ENCODE results near the gene KATNA1.

The KATNA1 gene

GRCh38 chr6:149565527-149566409 is 82.7 kb downstream of the KATNA1 start, which contains the start of gene GINM1:
Gene GINM1 (plus strand): TSS chr6:149566375. CDS start chr6:149566415, 40 bp downstream.
- DNase-seq, result peak; percentile 86
- H3K79me2 ChIP-seq (ENCODE audit: low read length), result peaks cover 22% of the 10 kb centered on the region
- peaks cover 6% of the 10 kb centered on the region; the same call in 1 of the 2 replicates for H3K4me1 ChIP-seq (ENCODE audit: low read length)
- no peaks in the 10 kb centered on the region; the same call in 1 of the 2 replicates for H3F3A ChIP-seq (ENCODE audit: insufficient read depth, low read length)
- H3K9ac ChIP-seq (ENCODE audit: low read length), result peak within 1 kb of the TSS; percentile 69
- peak within 1 kb of the TSS; percentile 81 for H2AFZ ChIP-seq (ENCODE audit: low read length)
- TF ChIP-seq EZH2phosphoT487 (IDR thresholded peaks at IDR 0.05; ENCODE audit: low read length), result no peak
- TF ChIP-seq, protein P1, sequence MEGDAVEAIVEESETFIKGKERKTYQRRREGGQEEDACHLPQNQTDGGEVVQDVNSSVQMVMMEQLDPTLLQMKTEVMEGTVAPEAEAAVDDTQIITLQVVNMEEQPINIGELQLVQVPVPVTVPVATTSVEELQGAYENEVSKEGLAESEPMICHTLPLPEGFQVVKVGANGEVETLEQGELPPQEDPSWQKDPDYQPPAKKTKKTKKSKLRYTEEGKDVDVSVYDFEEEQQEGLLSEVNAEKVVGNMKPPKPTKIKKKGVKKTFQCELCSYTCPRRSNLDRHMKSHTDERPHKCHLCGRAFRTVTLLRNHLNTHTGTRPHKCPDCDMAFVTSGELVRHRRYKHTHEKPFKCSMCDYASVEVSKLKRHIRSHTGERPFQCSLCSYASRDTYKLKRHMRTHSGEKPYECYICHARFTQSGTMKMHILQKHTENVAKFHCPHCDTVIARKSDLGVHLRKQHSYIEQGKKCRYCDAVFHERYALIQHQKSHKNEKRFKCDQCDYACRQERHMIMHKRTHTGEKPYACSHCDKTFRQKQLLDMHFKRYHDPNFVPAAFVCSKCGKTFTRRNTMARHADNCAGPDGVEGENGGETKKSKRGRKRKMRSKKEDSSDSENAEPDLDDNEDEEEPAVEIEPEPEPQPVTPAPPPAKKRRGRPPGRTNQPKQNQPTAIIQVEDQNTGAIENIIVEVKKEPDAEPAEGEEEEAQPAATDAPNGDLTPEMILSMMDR (IDR thresholded peaks at IDR 0.05; ENCODE audit: low read length), result peak; percentile 57
- peaks cover 18% of the 10 kb centered on the region for H3K27me3 ChIP-seq (replicated peaks; ENCODE audit: insufficient read depth, low read length)
- no peaks in the 10 kb centered on the region for H3K9me2 ChIP-seq (replicated peaks; ENCODE audit: insufficient read depth, low read length)
- peak within 1 kb of the TSS; percentile 75 for H3K4me3 ChIP-seq (ENCODE audit: low read length)
- no peaks in the 10 kb centered on the region for H3K9me3 ChIP-seq (replicated peaks; ENCODE audit: insufficient read depth, low read length)
- no peaks in the 10 kb centered on the region for H4K20me1 ChIP-seq (ENCODE audit: insufficient read depth, low read length)
- H3K27ac ChIP-seq (ENCODE audit: low read length), result peak within 1 kb of the TSS; percentile 55; the same call in 1 of the 2 replicates
- H3K4me2 ChIP-seq (ENCODE audit: low read depth, low read length), result peak within 1 kb of the TSS; percentile 74
- no peaks in the 10 kb centered on the region for H3K36me3 ChIP-seq (replicated peaks; ENCODE audit: insufficient read depth, low read length)

DNA sequence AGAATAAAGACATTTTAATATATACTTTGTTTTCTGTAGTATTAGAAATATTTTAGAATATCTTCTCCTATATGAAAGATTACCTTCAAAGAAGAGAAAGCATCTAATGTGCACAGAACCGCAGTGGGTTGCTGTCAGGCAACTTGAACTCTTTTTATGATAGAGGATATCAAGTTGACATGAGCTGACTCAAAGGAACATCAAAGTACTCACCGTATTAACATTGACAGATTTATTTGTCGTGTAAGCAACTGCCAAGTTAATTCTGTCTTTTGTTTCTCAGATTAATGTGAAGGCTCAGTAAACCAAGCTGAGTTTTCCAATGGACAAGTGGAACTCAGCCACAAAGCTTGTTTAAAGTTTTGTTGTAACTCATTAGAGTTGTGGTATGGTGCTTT is 84.6 kb downstream of the KATNA1 start:
- no peaks in the 10 kb centered on the region for H3K9me3 ChIP-seq (replicated peaks; ENCODE audit: insufficient read depth, low read length)
- no peak for DNase-seq
- no peak overlapping the region for H2AFZ ChIP-seq (ENCODE audit: low read length)
- H3K36me3 ChIP-seq (replicated peaks; ENCODE audit: insufficient read depth, low read length), result no peaks in the 10 kb centered on the region
- H3K9me2 ChIP-seq (replicated peaks; ENCODE audit: insufficient read depth, low read length), result no peaks in the 10 kb centered on the region
- no peak overlapping the region for H3K4me2 ChIP-seq (ENCODE audit: low read depth, low read length)
- H3K27me3 ChIP-seq (replicated peaks; ENCODE audit: insufficient read depth, low read length), result peaks cover 22% of the 10 kb centered on the region
- H3K9ac ChIP-seq (ENCODE audit: low read length), result no peak overlapping the region
- TF ChIP-seq EZH2phosphoT487 (IDR thresholded peaks at IDR 0.05; ENCODE audit: low read length) (no peak), EZH2 (optimal IDR thresholded peaks at IDR 0.05; ENCODE audit: low read depth, low read length) (no peak)
- TF ChIP-seq, protein P1 (IDR thresholded peaks at IDR 0.05; ENCODE audit: low read length), result no peak
- H3K4me1 ChIP-seq (ENCODE audit: low read length), result peaks cover 6% of the 10 kb centered on the region; the same call in 1 of the 2 replicates
- no peak overlapping the region for H3K27ac ChIP-seq (ENCODE audit: low read length)
- no peaks in the 10 kb centered on the region; the same call in 1 of the 2 replicates for H3F3A ChIP-seq (ENCODE audit: insufficient read depth, low read length)
- H3K4me3 ChIP-seq (ENCODE audit: low read length), result no peak overlapping the region
- peaks cover 16% of the 10 kb centered on the region for H3K79me2 ChIP-seq (ENCODE audit: low read length)
- H4K20me1 ChIP-seq (ENCODE audit: insufficient read depth, low read length), result no peaks in the 10 kb centered on the region

GRCh38 chr6:149563203-149563927 is 85.1 kb downstream of the KATNA1 start:
- H3K27ac ChIP-seq (ENCODE audit: low read length), result no peak overlapping the region
- H3K4me2 ChIP-seq (ENCODE audit: low read depth, low read length), result no peak overlapping the region
- H3K27me3 ChIP-seq (replicated peaks; ENCODE audit: insufficient read depth, low read length), result peaks cover 22% of the 10 kb centered on the region
- no peak overlapping the region for H3K9ac ChIP-seq (ENCODE audit: low read length)
- H4K20me1 ChIP-seq (ENCODE audit: insufficient read depth, low read length), result no peaks in the 10 kb centered on the region
- no peaks in the 10 kb centered on the region for H3K9me3 ChIP-seq (replicated peaks; ENCODE audit: insufficient read depth, low read length)
- H3K4me1 ChIP-seq (ENCODE audit: low read length), result peaks cover 6% of the 10 kb centered on the region; the same call in 1 of the 2 replicates
- no peak overlapping the region for H3K4me3 ChIP-seq (ENCODE audit: low read length)
- H3K36me3 ChIP-seq (replicated peaks; ENCODE audit: insufficient read depth, low read length), result no peaks in the 10 kb centered on the region
- H2AFZ ChIP-seq (ENCODE audit: low read length), result no peak overlapping the region
- TF ChIP-seq EZH2phosphoT487 (IDR thresholded peaks at IDR 0.05; ENCODE audit: low read length) (no peak), EZH2 (optimal IDR thresholded peaks at IDR 0.05; ENCODE audit: low read depth, low read length) (no peak)
- TF ChIP-seq, protein P1 (IDR thresholded peaks at IDR 0.05; ENCODE audit: low read length), result no peak
- H3K9me2 ChIP-seq (replicated peaks; ENCODE audit: insufficient read depth, low read length), result no peaks in the 10 kb centered on the region
- H3F3A ChIP-seq (ENCODE audit: insufficient read depth, low read length), result no peaks in the 10 kb centered on the region; the same call in 1 of the 2 replicates
- H3K79me2 ChIP-seq (ENCODE audit: low read length), result peaks cover 12% of the 10 kb centered on the region
- no peak for DNase-seq
